NOMO-1 treated with dmso at 0.1 percent for 144 hours (cell line): ENCODE data around the gene OR10G7.

ENCODE experiments used
- DNase-seq: peaks from one replicate; lab custom pipeline; 2025; ENCODE audit not compliant: unreplicated experiment; lab: John Stamatoyannopoulos, UW

The OR10G7 gene

GRCh38 chr11:124041254-124041653 is at the start of gene OR10G7:
Gene OR10G7, minus strand, starts transcription at chr11:124041325. Its CDS starts 2,324 bp downstream, at chr11:124039001.
- DNase-seq: no peak

GRCh38 chr11:124085997-124086846 is 45.1 kb upstream of the OR10G7 start:
- no peak for DNase-seq

GRCh38 chr11:124085583-124085982 is 44.5 kb upstream of the OR10G7 start:
- DNase-seq: no peak

GRCh38 chr11:124082371-124082770 is 41.2 kb upstream of the OR10G7 start:
- DNase-seq: no peak

- no peak for DNase-seq
These were observed 40.4 kb upstream of the OR10G7 start for GRCh38 chr11:124081483-124081882.

GRCh38 chr11:124080327-124081001 is 39.3 kb upstream of the OR10G7 start:
- no peak for DNase-seq

- no peak for DNase-seq
These were observed 38.7 kb upstream of the OR10G7 start for GRCh38 chr11:124079631-124080326.

- DNase-seq: no peak
These were observed 37.5 kb upstream of the OR10G7 start for GRCh38 chr11:124078591-124078990.

- no peak for DNase-seq
These were observed 36.1 kb upstream of the OR10G7 start for GRCh38 chr11:124077266-124077665.

GRCh38 chr11:124075841-124076651 is 34.9 kb upstream of the OR10G7 start:
- no peak for DNase-seq

- DNase-seq: no peak
These were observed 34.3 kb upstream of the OR10G7 start for GRCh38 chr11:124075492-124075840.

- no peak for DNase-seq
These were observed 33.4 kb upstream of the OR10G7 start for GRCh38 chr11:124074554-124074953.

- DNase-seq: no peak
These were observed 31.0 kb upstream of the OR10G7 start for GRCh38 chr11:124072147-124072546.

GRCh38 chr11:124071623-124071948 is 30.5 kb upstream of the OR10G7 start:
- no peak for DNase-seq

- peak; percentile 43 for DNase-seq
These were observed 29.9 kb upstream of the OR10G7 start for GRCh38 chr11:124070915-124071622.

GRCh38 chr11:124069429-124070401 is 28.6 kb upstream of the OR10G7 start:
- peak; percentile 74 for DNase-seq

GRCh38 chr11:124068601-124069110 is 27.5 kb upstream of the OR10G7 start:
- DNase-seq: no peak

- DNase-seq: no peak
These were observed 11.8 kb upstream of the OR10G7 start for GRCh38 chr11:124052966-124053365.

- DNase-seq: no peak
These were observed 9.6 kb upstream of the OR10G7 start for GRCh38 chr11:124050748-124051147.
